ENCODE measurements around the gene PRUNE2.

The PRUNE2 gene

DNA sequence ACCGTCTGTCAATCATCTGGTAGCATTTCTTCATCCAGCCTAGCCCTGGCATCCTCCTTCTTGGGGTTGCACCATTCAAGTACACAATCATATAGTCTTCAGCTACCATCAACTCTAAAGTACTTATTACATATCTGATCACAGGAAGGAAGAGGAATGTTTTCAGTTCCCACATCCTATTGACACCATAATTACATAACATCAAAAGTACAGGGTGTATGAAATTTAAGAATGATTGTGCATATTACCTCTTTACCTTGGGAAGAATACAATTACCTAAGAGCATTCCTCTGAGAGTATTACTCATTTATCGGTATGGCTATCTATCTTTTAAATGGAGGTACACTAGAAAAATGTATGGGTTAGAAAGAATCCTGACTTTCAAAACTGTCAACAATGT lies 268.5 kb downstream of the PRUNE2 start:
- DNase-seq (ENCODE audit: low read depth in 2 of 2) = peak in 1 of 2 donors; percentile 13
- TF ChIP-seq, protein P1, sequence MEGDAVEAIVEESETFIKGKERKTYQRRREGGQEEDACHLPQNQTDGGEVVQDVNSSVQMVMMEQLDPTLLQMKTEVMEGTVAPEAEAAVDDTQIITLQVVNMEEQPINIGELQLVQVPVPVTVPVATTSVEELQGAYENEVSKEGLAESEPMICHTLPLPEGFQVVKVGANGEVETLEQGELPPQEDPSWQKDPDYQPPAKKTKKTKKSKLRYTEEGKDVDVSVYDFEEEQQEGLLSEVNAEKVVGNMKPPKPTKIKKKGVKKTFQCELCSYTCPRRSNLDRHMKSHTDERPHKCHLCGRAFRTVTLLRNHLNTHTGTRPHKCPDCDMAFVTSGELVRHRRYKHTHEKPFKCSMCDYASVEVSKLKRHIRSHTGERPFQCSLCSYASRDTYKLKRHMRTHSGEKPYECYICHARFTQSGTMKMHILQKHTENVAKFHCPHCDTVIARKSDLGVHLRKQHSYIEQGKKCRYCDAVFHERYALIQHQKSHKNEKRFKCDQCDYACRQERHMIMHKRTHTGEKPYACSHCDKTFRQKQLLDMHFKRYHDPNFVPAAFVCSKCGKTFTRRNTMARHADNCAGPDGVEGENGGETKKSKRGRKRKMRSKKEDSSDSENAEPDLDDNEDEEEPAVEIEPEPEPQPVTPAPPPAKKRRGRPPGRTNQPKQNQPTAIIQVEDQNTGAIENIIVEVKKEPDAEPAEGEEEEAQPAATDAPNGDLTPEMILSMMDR (IDR thresholded peaks at IDR 0.05; ENCODE audit: low read depth, low read length) = no peak
- no peak overlapping the region for H3K4me3 ChIP-seq (replicated peaks in 1 of 2; ENCODE audit: low read depth in 2 of 2, low read length in 2 of 2)

DNA sequence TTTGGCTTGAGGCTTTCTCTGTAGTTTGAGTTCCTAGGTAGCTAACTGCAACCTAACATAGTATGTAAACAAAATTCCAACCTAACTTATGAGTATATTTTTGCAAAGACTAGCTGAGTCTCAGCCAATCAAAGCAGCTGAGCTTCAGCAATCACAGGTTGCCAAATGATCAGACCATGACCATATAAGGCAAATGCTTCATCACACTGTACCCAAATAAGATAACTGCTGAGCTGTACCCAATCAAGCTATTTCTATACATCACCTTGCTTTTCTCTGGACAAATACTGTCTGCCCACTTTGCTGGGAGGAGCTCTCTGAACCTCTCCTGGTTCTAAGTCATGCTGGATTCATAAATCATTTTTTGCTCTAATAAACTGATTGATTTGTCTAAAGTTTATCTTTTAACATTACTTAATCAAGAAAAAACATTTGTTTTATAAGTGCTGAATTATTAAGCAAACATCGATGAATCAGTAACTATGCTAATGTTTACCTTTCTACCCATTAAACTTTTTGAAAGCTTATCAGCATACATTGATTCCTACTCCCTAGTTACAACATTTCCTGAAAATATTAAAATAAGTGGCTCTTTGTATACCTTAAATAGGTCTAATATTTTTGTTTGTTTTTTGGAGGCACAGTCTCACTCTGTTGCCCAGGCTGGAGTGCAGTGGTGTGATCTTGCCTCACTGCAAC lies 271.4 kb downstream of the PRUNE2 start:
- peak; percentile 71 to 87 for DNase-seq (ENCODE audit: low read depth in 2 of 2)
- TF ChIP-seq, protein P1 (IDR thresholded peaks at IDR 0.05; ENCODE audit: low read depth, low read length) = no peak
- no peak overlapping the region for H3K4me3 ChIP-seq (replicated peaks in 1 of 2; ENCODE audit: low read depth in 2 of 2, low read length in 2 of 2)

DNA sequence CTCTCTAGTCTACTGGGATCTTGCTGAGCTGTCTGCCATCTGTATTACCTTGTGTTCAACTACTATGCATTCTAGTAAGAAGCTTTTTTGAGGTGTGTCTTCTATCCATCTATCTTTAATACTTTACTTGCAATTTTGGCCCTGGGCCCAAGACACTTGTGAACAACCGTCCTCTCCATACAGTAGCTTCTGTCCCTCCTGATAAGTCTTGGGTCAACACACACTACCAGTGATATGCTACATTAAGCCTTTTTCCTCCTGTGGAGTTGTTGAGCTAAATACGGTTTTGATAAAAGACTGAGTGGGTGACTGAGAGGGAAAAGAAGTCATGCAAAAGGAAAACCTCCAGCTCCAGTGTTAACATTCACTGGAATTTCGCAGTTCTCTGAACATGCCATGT lies 275.0 kb downstream of the PRUNE2 start:
- DNase-seq (ENCODE audit: low read depth in 2 of 2) = no peak
- TF ChIP-seq, protein P1 (IDR thresholded peaks at IDR 0.05; ENCODE audit: low read depth, low read length) = no peak
- H3K4me3 ChIP-seq (replicated peaks in 1 of 2; ENCODE audit: low read depth in 2 of 2, low read length in 2 of 2) = no peak overlapping the region

DNA sequence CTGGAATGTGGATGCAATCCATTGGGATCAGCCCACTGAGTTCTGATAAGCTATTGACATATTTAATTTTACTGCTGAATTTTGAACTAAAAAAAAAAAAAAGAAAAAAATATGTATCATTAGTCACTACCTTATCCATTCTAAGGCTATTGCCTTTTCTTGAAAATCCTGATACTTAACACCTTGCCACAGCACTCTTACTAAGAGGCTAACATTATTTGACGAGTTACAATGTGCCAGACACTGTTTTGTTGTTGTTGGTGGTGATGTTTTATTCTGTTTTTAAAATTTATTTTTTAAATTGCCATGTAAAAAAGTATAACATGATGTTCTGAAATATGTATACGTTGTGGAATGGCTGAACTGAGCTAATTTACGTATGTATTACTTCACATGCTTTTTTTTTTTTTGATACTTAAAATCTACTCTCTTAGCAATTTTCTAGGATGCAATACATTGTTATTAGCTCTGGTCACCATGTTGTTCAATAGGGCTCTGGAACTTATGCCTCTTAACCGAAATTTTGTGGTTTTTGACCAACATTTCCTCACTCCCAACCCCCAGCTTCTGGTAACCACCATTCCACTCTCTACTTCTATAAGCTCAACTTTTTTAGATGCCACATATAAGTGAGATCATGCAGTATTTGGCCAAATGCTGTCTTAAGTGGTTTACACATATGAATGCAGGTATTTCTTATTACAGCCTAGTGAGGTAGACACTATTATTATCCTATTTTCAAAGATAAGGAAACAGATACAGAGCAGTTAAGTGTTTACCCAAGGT lies 276.5 kb downstream of the PRUNE2 start:
- DNase-seq (ENCODE audit: low read depth in 2 of 2) = no peak
- H3K4me3 ChIP-seq (replicated peaks in 1 of 2; ENCODE audit: low read depth in 2 of 2, low read length in 2 of 2) = no peak overlapping the region

DNA sequence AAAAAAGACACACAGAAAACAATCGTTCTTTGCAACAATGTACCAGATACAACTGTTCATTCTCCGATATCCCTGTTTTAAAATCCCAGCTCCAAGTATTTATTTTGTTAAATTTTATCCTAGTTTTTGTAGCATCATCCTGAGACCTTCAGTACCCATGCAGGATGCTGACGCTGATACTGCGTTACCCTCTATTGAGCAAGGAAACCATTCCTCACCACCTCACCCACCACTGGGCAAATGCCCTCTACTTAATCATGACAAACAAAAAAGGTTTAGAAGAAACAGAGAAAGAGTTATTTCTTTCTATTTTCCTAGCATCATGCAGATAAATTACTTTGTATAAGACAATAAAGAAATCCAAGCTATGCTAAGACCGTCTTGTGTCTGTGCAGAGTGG lies 277.8 kb downstream of the PRUNE2 start:
- no peak overlapping the region for H3K4me3 ChIP-seq (replicated peaks in 1 of 2; ENCODE audit: low read depth in 2 of 2, low read length in 2 of 2)
- DNase-seq (ENCODE audit: low read depth in 2 of 2) = no peak
- TF ChIP-seq, protein P1 (IDR thresholded peaks at IDR 0.05; ENCODE audit: low read depth, low read length) = no peak

More for the DNA sequence above, 276.5 kb downstream of the PRUNE2 start:
- TF ChIP-seq, protein P1 (IDR thresholded peaks at IDR 0.05; ENCODE audit: low read depth, low read length) = no peak

DNA sequence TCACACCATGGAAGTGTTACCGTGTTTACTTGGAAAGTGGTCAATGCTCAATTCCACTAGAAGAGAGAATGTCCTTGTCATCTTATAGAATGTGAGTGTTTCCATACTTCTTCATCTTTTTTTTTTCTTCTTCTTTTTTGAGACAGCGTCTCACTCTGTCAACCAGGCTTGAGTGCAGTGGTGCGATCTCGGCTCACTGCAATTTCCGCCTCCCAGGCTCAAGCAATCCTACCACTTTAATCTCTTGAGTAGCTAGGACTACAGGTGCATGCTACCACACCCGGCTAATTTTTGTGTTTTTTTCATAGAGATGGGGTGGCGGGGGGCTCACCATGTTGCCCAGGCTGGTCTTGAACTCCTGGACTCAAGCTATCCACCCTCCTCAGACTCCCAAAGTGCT lies 278.9 kb downstream of the PRUNE2 start:
- no peak overlapping the region for H3K4me3 ChIP-seq (replicated peaks in 1 of 2; ENCODE audit: low read depth in 2 of 2, low read length in 2 of 2)
- DNase-seq (ENCODE audit: low read depth in 2 of 2) = no peak
- TF ChIP-seq, protein P1 (IDR thresholded peaks at IDR 0.05; ENCODE audit: low read depth, low read length) = no peak

All from cardiac fibroblast (primary cell).